Liver (tissue), 9 donors: ENCODE measurements around the gene NF1. TPM values are rescaled to one million over a fixed set of nuclear protein-coding genes. Genes with fewer than 3 reads are reported as not detected.

Source experiments
- DNase-seq: peaks from one replicate; pipeline ENCODE4 v3.0.0-alpha.2; 2017; ENCODE audit warnings: low spot score
- H3K27ac ChIP-seq, 2 donors: one replicate each; pipeline ENCODE4 v1.7.0; 2013; ENCODE audit warnings: inconsistent platforms in 2 of 2, low read length in 2 of 2, control low read depth in 1 of 2, low read depth in 1 of 2, mild to moderate bottlenecking in 1 of 2
- H3K27me3 ChIP-seq, 4 donors: one replicate each; pipeline versions ENCODE4 v1.6.1 to v1.7.0; 2013; ENCODE audit warnings: low read length in 3 of 4, inconsistent platforms in 1 of 4, mild to moderate bottlenecking in 1 of 4, moderate library complexity in 1 of 4; ENCODE audit not compliant: control insufficient read depth in 4 of 4, insufficient read depth in 4 of 4
- H3K36me3 ChIP-seq, 4 donors: one replicate each; pipeline versions ENCODE4 v1.6.1 to v1.7.0; 2013; ENCODE audit warnings: low read length in 3 of 4, mild to moderate bottlenecking in 3 of 4, low read depth in 1 of 4, moderate library complexity in 1 of 4; ENCODE audit not compliant: control insufficient read depth in 4 of 4, insufficient read depth in 3 of 4
- H3K4me1 ChIP-seq, 4 donors: one replicate each; pipeline versions ENCODE4 v1.6.1 to v1.7.0; 2013; ENCODE audit warnings: low read length in 3 of 4, mild to moderate bottlenecking in 3 of 4, moderate library complexity in 1 of 4; ENCODE audit not compliant: control insufficient read depth in 4 of 4, insufficient read depth in 4 of 4
- H3K4me3 ChIP-seq, 3 donors: one replicate each; pipeline versions ENCODE4 v1.6.1 to v1.7.0; 2013; ENCODE audit warnings: low read length in 3 of 3, control low read depth in 1 of 3, low read depth in 1 of 3, mild to moderate bottlenecking in 1 of 3
- H3K9ac ChIP-seq, 2 donors: one replicate each; pipeline ENCODE4 v1.7.0; 2013; ENCODE audit warnings: low read length in 2 of 2, mild to moderate bottlenecking in 2 of 2, moderate library complexity in 2 of 2, control low read depth in 1 of 2, low read depth in 1 of 2
- H3K9me3 ChIP-seq, 4 donors: one replicate each; pipeline versions ENCODE4 v1.6.1 to v1.7.0; 2013; ENCODE audit warnings: low read length in 3 of 4; ENCODE audit not compliant: control insufficient read depth in 4 of 4
- ATF3 ChIP-seq: IDR thresholded peaks from 2 replicates; pipeline ENCODE4 v1.6.1; 2016; ENCODE audit warnings: antibody characterized with exemption
- GABPA ChIP-seq, 2 donors: IDR thresholded peaks in 1 of 2; conservative IDR thresholded peaks in 1 of 2; 2 replicates each; pipeline ENCODE4 v1.6.1; 2016; ENCODE audit warnings: antibody characterized with exemption in 2 of 2, mild to moderate bottlenecking in 1 of 2, moderate library complexity in 1 of 2
- HNF4A ChIP-seq, 2 donors: conservative IDR thresholded peaks; 2 replicates each; pipeline ENCODE4 v1.6.1; 2016; ENCODE audit warnings: antibody characterized with exemption in 2 of 2, mild to moderate bottlenecking in 2 of 2
- HNF4G ChIP-seq: IDR thresholded peaks from 2 replicates; pipeline ENCODE4 v1.6.1; 2016; ENCODE audit warnings: antibody characterized with exemption
- JUND ChIP-seq, 2 donors: IDR thresholded peaks; 2 replicates each; pipeline ENCODE4 v1.6.1; 2016; ENCODE audit warnings: antibody characterized with exemption in 2 of 2
- MAX ChIP-seq: IDR thresholded peaks from 2 replicates; pipeline ENCODE4 v1.6.1; 2016; ENCODE audit warnings: antibody characterized with exemption
- RAD21 ChIP-seq, 2 donors: IDR thresholded peaks; 2 replicates each; pipeline ENCODE4 v1.6.1; 2016; ENCODE audit warnings: antibody characterized with exemption in 2 of 2, mild to moderate bottlenecking in 2 of 2
- REST ChIP-seq: IDR thresholded peaks from 2 replicates; pipeline ENCODE4 v1.6.1; 2016; ENCODE audit warnings: antibody characterized with exemption, mild to moderate bottlenecking
- RXRA ChIP-seq, 2 donors: IDR thresholded peaks; 2 replicates each; pipeline ENCODE4 v1.6.1; 2017 to 2018; ENCODE audit warnings: antibody characterized with exemption in 2 of 2, mild to moderate bottlenecking in 1 of 2
- TAF1 ChIP-seq: conservative IDR thresholded peaks from 2 replicates; pipeline ENCODE4 v1.6.1; 2016; ENCODE audit warnings: antibody characterized with exemption, mild to moderate bottlenecking
- YY1 ChIP-seq: IDR thresholded peaks from 2 replicates; pipeline ENCODE4 v1.6.1; 2016; ENCODE audit warnings: antibody characterized with exemption, mild to moderate bottlenecking
- WGBS: extraction: QIAGEN DNeasy Blood & Tissue Kit; methylation state at CpG from one replicate; pipeline ENCODE4 v1.1.7; 2013; 5-methylcytosine and 5-hydroxymethylcytosine counted together
- polyA plus RNA-seq, 2 donors: library from polyadenylated mRNA; stranded (reverse) in 1 of 2; unstranded in 1 of 2; fragments of 200-250 nt in 1 of 2; fragments of >200 nt in 1 of 2; fragmentation: Nextera tagmentation in 1 of 2; extraction: Ambion mirVana in 1 of 2; gene quantifications; one replicate each; pipeline versions ENCODE4 v1.2.1 to v1.2.3, GENCODE V29; 2013 to 2015
- total RNA-seq, 2 donors: library from RNA; depleted of rRNA; stranded (reverse); fragments of >200 nt; gene quantifications; one replicate each; pipeline ENCODE4 v1.2.3, GENCODE V29; 2014
- donor health status: healthy.
- donor health status: healthy.
- donor health status: healthy.
- donor health status: healthy.
- donor health status: healthy.

NF1 gene
- total and polyA plus RNA-seq, 4 donors = 4.6 to 42.6 (median 13.5) TPM

GRCh38 chr17:31079731-31080130, 15.0 kb upstream of the NF1 start:
- Histone ChIP-seq H3K27me3 (no peaks in the 10 kb centered on the region), H3K4me3 (no peak overlapping the region), H3K4me1 (no peaks in the 10 kb centered on the region), H3K9ac (no peak overlapping the region), H3K36me3 (no peaks in the 10 kb centered on the region), H3K9me3 (no peaks in the 10 kb centered on the region), H3K27ac (no peak overlapping the region)
- WGBS = 55% methylated on average over 1 of the region's 1 CpG
- DNase-seq = no peak
- TF ChIP-seq HNF4G (no peak), GABPA (IDR thresholded peaks at IDR 0.05 in 1 of 2, conservative IDR thresholded peaks at IDR 0.05 in 1 of 2) (no peak), RXRA (IDR thresholded peaks at IDR 0.05) (no peak), TAF1 (no peak), REST (no peak), JUND (IDR thresholded peaks at IDR 0.05) (no peak), HNF4A (conservative IDR thresholded peaks at IDR 0.05) (no peak)

GRCh38 chr17:31085563-31085962, 9.2 kb upstream of the NF1 start:
- no peaks in the 10 kb centered on the region for H3K4me1 ChIP-seq
- H3K9me3 ChIP-seq = no peaks in the 10 kb centered on the region
- no peak overlapping the region for H3K9ac ChIP-seq
- H3K27ac ChIP-seq = no peak overlapping the region
- H3K27me3 ChIP-seq = no peaks in the 10 kb centered on the region
- 79% methylated on average over 2 of the region's 2 CpGs for WGBS
- TF ChIP-seq RAD21 (IDR thresholded peaks at IDR 0.05) (no peak), HNF4A (conservative IDR thresholded peaks at IDR 0.05) (no peak), ATF3 (no peak), MAX (no peak), REST (no peak), YY1 (no peak)
- H3K36me3 ChIP-seq = no peaks in the 10 kb centered on the region
- no peak overlapping the region for H3K4me3 ChIP-seq
- DNase-seq = no peak
